GM18519 (cell line): ENCODE measurements around the gene KLHL6.

Source experiments
- ATAC-seq: cut with Tn5 transposase; IDR thresholded peaks from one replicate; pipeline ENCODE4 v1.9.1; 2021; ENCODE audit warnings: mild to moderate bottlenecking, moderate library complexity; ENCODE audit not compliant: unreplicated experiment, low FRiP score

The KLHL6 gene, protein sequence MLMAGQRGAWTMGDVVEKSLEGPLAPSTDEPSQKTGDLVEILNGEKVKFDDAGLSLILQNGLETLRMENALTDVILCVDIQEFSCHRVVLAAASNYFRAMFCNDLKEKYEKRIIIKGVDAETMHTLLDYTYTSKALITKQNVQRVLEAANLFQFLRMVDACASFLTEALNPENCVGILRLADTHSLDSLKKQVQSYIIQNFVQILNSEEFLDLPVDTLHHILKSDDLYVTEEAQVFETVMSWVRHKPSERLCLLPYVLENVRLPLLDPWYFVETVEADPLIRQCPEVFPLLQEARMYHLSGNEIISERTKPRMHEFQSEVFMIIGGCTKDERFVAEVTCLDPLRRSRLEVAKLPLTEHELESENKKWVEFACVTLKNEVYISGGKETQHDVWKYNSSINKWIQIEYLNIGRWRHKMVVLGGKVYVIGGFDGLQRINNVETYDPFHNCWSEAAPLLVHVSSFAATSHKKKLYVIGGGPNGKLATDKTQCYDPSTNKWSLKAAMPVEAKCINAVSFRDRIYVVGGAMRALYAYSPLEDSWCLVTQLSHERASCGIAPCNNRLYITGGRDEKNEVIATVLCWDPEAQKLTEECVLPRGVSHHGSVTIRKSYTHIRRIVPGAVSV

DNA sequence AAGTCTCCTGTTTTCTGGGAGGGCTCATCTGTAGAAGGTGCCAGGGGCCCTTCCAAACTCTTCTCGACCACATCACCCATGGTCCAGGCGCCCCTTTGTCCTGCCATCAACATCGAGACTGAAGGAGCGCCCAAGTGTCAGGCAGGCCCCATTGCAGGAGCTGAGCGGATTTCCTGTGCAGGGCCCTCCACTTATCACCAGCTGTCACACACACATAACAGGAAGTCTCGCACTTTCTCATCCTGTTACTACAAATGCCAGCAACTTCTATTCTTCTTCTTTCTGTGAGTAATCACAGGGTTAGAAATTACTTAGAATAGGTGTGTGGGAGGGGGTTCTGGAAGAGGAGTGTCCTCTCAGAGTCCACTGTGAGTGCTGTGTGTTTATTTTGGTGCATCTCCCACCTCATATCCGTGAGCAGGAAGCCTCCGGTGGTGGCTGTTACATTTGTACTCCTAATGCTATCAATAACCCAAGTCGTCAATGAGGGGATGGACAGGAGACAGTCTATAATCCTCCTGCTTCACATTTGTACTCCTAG, at the start of gene KLHL6:
KLHL6 (minus strand) TSS at position 166 of the 541 bp plus-strand sequence; CDS start at position 113, 53 bp downstream.
- peak; percentile 80 for ATAC-seq

DNA sequence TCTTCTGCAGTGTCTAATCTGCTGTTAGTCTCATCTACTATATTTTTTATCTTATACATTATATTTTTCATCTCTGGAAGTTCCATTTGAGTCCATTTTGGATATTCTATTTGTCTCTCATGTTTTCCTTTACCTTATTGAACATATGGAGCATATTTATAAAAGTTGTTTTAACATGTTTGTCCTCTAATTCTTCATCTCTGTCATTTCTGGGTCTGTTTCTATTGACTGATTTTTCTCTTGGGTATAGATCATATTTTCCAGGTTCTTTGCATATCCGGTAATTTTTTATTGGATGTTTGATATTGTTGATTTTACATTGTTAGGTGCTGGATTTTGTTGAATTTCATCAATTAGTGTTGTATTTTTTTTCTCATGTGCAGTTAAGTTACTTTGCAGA, 42.5 kb upstream of the KLHL6 start:
- ATAC-seq: no peak

DNA sequence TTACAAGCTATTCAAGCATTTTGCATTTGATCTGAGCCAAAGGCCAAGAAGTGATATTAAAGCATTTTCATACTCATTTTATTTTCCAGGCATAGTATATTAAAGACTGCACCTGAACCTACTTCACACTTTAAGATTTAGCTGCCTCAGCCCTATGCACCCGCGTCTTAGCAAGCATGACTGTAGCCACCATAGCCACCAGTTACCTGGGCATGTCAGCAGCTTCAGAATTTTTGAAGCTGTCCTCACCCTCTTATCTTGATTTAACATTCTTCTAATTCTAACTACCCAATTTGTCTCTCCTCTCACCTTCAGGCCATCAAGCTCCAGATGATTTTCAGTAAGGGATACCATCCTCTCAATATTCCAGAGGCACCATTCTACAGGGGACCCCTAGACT, 39.1 kb upstream of the KLHL6 start:
- no peak for ATAC-seq

DNA sequence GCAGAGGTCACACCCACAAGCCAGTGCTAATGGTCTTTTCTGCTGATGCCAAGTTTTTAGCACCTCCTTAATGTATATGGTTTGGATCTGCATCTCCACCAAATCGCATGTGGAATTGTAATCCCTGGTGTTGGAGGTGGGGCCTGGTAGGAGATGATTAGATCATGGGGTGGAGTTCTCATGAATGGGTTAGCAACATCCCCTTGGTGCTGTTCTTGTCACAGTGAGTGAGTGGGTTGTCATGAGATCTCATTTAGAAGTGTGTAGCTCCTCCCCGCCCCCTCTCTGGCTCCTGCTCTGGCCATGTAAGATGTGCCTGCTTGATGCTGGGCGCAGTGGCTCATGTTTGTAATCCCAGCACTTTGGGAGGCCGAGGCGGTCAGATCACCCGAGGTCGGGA, 37.3 kb upstream of the KLHL6 start:
- no peak for ATAC-seq

DNA sequence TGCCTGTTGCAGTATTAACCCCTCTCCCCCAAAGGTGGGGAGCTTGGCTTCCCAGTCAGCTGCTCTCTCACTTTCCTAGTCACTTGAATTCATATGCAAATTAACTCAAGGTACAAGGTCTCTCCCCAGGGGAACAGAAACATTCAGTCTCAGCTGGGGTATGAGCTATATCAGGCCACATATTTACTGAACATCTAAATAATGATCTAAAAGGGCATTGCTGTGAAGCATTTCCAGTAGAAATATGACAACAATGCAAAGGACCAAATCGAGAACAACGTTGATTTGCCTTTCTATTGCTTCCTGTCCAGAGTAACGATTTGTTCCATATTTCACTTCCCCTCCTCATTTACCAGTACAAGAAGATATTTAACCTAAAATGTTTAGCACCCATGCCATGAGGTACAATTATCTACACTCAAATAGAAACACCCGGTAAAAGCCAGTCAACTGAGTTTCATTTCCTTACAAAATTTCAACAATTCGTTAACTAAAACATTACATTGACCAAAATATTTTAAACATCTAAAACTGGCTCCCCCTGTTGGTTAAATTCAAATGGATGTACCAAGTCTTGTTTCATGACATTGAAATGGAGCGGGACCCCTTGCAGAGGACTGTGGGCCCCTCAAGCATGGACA, 36.5 kb upstream of the KLHL6 start:
- peak; percentile 87 for ATAC-seq

DNA sequence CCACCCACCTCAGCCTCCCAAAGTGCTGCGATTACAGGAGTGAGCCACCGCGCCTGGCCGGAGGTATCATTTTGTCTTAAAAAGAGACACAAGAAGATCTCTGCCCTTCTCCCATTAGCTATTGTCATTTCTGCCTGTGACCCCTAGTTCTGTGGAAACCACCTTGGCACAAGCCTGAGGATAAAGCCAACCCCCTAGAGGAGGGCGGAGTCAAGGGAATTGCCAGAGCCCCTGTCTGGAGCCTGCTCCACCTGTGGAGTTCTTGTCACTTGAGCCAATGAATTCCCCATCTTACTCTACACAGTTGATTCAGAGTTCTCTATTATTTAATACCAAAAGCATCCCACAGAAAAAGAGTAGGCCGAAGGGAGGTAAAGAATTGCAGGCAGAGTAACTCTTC, 34.9 kb upstream of the KLHL6 start:
- ATAC-seq: no peak

DNA sequence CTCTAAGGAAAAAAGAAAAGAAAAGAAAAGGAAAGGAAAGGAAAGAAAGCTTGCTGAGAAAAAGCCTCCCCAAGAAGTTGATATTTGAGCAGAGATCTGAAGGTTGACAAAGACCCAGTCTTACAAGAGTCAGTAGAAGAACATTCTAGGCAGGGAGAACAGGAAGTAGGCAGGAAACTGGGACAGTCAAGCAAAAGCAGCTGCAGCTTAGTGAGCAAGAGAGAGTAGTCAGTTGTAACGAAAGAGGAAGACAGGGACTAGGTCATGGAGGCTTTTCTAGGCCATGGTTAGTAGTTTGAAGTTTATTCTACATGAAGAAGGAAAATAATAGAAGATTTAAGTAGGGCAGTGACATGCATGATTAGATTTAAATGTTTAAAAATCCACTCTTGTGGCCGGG, 31.8 kb upstream of the KLHL6 start:
- no peak for ATAC-seq

DNA sequence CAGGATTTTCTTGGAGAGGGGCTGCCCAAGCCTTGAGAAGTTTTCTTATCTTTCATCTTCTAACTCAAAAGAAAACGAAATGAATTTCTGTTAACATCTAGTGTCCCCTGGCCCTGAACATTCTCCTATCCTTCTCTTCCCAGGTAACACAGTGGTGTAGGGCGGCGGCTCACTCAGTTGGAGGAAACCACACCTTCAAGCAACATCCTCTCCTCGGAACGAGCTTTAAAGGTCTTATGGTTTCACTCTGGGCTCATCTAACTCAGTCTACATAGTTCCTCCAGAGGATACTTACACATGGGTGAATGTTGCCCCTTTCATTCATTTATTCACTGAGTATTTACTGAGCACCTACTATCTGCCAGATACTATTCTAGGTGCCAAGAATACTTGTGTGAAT, 31.0 kb upstream of the KLHL6 start:
- no peak for ATAC-seq

DNA sequence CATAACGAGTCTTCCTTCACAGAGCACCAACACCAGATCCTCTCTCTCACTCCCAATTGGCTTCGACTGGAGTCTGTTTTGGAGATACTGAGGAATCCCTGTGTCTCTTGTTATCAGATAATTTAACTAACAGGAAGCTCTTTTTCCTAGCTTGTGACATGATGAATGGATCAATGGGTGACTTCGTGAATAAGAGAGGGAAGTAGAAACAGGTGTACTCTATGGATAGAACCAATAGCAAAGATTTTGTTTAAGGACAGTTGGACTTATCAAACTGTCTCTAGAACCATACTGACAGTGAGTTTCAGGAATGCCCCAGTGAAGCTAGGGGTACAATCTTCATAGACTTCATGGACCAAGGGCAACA, 29.4 kb upstream of the KLHL6 start:
- ATAC-seq: no peak

DNA sequence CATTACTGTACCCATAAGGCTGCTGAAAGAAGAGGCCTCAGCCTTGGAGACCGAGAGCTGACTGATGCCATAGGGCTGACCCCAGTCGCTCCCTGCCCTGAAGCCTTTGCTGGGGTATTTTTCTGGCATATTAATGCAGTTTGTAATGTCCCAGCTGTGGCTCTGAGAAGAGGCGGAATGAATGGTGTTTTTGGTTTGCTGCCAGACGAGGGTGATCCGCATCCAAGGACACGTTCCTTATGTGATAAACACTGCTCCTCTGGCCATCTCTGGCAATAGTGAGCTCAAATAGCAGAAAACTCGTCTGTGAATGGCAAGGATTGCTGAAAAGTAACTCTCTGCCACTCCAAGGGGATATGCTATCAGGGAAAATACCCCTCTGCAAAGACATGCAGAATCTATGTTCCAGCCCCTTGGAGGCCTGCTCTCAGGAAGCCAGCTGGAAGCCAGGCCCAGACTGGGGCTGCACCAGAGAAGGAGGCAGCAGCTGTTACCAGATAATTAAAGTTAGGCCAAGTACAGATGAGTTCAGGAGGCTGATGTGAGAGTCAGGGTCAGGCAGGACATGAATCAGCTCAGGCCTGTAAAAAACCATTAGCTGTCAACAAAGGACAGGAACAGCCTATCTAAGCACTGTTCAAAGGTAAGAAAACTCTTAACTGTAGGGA, 28.9 kb upstream of the KLHL6 start:
- no peak for ATAC-seq

DNA sequence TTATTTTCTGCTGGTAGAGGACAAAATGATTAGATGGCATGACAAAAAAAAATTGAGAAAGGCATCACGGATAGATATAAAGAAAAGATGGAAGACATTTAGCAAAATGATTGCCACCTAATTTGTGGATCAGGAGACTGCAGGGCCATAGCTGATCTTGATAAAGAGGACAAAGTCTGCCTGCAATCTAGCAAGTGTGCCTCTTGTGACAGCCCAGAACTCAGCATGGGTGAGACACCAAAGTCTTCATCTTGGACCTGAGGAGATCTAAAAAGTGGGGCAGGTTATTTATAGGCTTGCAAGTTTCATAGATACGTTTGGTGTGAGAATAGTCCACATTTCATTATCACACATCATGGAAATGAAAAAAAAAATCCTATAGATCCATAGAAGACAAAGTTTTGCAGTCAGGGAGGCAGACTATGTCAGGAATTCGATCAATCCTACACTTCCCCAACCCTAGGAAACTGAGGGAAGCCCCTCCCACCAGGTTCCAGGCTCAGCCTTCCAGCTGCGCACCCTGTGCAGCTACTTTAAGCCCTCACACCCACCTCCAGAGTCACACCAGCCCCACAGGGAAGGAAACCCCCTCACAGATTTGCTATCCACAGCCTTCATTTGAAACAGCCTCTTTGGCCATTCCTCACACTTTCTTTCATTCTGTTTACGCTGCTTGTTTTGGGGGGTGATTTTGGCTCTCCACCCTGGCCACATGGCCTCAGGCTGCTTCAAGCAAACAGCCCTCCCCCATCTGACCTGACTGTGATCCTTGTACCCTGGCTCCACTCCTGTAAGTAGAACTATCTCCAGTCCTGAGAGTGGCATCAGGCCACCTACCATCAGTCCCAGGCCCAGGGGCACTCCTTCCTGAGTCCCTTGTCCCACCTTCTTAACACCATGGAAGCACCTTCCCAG, 28.1 kb upstream of the KLHL6 start:
- no peak for ATAC-seq

DNA sequence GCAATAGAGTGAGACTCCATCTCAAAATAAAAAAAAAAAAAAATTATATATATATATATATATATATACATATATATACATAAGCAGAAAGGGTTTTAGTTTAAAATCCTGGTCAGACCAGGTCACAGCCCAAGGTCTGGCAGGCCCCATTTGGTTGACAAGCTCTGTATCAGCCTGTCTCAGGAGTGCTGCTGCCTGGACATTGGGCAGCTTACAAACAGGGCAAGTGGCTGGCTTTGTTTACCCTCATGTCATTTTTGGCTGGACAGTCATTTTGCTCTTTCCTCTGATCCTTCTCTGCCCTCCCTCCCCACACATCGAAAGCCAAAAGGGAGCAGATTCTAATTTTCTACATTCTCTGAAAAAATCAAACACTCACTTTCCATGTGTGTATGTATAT, 26.7 kb upstream of the KLHL6 start:
- ATAC-seq: no peak

DNA sequence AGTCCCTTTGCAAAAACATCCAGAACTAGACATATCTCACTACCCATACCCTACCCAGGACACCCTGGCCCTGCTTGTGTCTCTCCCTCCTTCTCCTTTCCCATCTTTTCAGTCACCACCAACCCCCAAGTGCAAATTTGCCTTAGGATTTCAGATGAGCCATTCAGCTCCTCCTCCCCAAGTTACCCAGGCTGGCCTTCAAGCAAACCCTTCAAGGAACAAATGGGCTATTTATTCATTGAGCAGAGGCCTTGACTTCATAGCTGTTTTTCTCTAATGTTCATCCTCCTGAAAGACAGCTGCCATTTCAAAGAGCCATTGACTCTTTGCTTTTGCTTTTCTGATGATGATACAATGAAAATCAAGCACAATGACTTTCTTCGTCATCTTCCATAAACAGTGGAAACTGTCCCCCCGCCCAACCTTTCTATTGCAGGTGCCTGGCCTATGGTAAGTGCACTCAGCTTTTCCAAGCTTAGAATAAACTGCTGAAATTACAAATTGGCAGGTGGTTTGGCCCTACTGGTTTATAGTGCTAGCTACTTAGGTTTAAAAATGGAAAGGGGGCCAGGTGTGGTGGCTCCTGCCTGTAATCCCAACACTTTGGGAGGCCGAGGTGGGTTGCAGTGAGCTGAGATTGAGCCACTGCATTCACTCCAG, 26.1 kb upstream of the KLHL6 start:
- ATAC-seq: no peak

DNA sequence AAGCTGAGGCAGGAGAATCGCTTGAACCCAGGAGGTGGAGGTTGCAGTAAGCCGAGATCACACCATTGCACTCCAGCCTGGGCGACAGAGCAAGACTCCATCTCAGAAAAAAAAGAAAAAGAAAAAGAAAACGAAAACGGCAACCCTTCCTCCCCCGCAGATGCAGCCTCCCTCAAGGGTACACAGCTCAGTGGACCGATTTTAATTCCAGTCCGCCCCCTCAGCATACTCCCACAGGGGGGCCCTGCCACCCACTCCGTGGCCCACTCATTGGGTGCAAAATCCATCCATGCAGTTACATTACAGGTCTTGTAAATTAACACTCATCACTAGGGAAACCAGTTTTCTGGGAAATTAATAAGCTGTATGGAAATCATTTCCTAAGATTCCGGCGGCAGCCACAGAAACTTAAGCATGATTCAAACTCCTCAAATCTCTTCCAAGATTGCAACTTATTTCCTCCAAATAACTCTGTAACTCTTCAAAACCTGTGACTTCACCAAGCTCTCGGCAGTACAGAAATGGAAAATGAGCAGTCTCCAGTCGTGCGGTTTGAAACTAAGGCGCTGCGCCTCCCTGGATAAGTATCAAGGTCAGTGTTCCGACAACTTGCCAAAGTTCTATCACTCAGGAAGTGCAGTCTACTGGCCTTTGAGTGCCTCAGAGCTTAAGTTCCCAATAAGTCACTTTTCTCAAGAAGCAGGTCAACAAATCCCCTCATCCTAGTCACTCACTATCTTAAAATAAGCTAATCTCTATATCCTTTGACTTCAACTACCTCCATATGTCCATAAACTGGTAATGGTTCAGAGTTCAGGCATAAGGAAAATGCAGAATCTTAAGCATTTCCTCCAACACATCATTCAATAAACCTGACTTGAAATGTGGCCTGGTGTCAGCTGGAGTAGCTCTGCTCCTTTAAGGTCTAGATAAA, 24.7 kb upstream of the KLHL6 start:
- no peak for ATAC-seq

DNA sequence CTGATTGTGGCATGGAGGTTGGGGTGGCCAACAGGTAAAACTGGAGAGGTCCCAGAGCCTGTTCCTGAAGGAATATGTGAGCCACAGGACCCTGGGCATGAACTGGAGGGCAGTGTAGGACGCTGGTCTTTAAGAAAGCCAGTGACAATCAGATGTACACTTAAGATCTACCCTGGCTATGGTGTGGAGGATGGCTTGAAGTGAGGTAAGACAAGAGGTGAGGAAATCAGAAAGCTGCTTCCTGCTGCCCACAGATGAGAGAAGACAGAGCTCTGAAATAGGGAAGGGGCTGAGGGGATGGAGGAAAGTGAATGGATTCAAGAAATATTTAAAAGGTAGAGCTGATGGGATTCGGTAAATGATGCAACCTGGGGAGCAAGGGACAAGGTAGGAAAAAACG, 22.7 kb upstream of the KLHL6 start:
- no peak for ATAC-seq

DNA sequence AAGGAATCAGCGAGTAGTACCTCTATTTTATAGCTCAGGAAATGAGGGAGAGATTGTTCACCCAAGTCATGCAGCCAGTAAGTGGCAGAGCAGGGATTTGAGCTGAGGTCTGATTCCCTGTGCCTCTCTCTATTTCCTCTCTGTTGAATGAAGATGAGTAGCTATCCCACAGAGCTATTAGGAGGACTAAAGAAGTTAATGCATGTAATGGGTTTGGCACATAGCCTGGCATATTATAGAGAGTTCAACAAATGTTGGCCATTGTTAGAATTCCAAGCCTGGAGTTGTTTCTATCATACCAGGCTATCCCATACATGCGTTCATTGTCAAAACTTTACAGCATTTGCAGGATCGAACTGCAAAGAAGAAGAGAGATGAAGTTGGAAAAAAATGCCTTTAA, 21.8 kb upstream of the KLHL6 start:
- no peak for ATAC-seq

DNA sequence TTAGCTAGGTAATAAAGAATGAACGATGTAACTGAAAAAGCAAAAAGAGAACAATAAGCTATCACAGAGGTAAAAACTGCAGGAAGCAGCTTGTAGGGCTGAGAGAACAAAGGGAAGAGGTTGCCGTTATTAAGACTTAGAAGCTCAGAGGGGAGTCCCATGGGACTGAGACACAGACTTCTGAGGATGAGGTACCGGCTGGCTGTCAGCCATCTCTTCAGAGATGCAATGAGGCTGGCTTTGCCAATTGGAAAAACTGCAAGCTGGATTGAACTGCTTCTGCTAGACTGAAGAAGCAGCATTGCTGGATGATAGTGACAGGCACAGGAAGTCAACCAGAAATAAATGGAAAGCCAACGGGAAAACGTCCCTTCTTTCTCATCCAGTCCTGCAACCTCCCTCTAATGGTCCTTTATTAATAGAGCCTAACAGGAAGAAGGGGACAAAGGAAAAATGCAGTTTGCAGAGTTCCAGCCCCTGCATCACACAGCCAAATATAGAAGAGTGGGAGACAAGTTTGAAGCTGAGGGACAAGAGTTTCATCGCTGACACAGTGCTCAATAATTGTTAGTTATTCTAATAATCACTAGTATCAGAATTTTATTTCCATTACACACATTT, 21.1 kb upstream of the KLHL6 start:
- ATAC-seq: no peak

DNA sequence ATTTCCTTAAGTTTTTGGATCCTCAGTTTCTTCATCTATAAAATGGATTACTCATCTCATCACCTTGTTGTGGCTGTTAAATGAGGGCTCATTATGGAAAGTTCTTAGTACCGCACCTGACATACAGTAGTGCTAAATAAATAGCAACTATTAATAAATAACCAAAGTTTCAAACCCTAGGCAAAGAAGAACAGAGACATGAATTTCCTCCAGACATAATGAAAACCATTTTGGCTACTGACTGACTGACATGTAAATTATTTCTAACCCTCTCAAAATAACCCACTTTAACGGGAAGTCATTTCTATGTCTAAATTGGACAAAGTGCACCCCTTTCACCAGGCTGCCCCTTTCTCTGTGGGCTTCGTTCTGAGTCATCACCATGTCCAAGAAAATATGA, 17.4 kb upstream of the KLHL6 start:
- ATAC-seq: no peak
